Mesothelial cell of epicardium (in vitro differentiated cells): ENCODE results near the gene TCEANC. TPM values are rescaled to one million over a fixed set of nuclear protein-coding genes. Genes with fewer than 3 reads are reported as not detected.

Source experiments
- DNase-seq, 2 experiments: peaks; one replicate each; pipeline ENCODE4 v3.0.0; 2021; ENCODE audit warnings: low spot score in 2 of 2; ENCODE audit not compliant: unreplicated experiment in 2 of 2
- H3K27ac Mint-ChIP-seq: 2 replicates; pipeline ENCODE4 v1.8.0; 2021; ENCODE audit warnings: mixed read lengths
- H3K27me3 Mint-ChIP-seq: 2 replicates; pipeline ENCODE4 v1.8.0; 2021; ENCODE audit warnings: low read depth, mixed read lengths
- H3K36me3 Mint-ChIP-seq: 2 replicates; pipeline ENCODE4 v1.8.0; 2021; ENCODE audit warnings: mixed read lengths
- H3K4me1 Mint-ChIP-seq: 2 replicates; pipeline ENCODE4 v1.8.0; 2021; ENCODE audit warnings: mixed read lengths
- H3K4me3 Mint-ChIP-seq: 2 replicates; pipeline ENCODE4 v1.8.0; 2021; ENCODE audit warnings: mild to moderate bottlenecking, moderate library complexity, mixed read lengths
- H3K9me3 Mint-ChIP-seq: 2 replicates; pipeline ENCODE4 v1.8.0; 2021; ENCODE audit warnings: mixed read lengths
- total RNA-seq: library from RNA; stranded (reverse); gene quantifications from 3 replicates; pipeline ENCODE4 v1.2.1, GENCODE V29; 2021
- TF ChIP-seq, protein P1 (sequence below): fragments of 200-600 bp; sonication (generic); IDR thresholded peaks from one replicate; pipeline ENCODE4 v1.5.0; 2021; ENCODE audit warnings: antibody characterized with exemption; ENCODE audit not compliant: unreplicated experiment

The TCEANC gene
- total RNA-seq, 1 donor from 2014 or later: 3.8 TPM

- TF ChIP-seq, protein P1, sequence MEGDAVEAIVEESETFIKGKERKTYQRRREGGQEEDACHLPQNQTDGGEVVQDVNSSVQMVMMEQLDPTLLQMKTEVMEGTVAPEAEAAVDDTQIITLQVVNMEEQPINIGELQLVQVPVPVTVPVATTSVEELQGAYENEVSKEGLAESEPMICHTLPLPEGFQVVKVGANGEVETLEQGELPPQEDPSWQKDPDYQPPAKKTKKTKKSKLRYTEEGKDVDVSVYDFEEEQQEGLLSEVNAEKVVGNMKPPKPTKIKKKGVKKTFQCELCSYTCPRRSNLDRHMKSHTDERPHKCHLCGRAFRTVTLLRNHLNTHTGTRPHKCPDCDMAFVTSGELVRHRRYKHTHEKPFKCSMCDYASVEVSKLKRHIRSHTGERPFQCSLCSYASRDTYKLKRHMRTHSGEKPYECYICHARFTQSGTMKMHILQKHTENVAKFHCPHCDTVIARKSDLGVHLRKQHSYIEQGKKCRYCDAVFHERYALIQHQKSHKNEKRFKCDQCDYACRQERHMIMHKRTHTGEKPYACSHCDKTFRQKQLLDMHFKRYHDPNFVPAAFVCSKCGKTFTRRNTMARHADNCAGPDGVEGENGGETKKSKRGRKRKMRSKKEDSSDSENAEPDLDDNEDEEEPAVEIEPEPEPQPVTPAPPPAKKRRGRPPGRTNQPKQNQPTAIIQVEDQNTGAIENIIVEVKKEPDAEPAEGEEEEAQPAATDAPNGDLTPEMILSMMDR: no peak
- no peak overlapping the region for H3K27ac Mint-ChIP-seq
- H3K27me3 Mint-ChIP-seq: no peaks in the 10 kb centered on the region
- no peak overlapping the region for H3K4me3 Mint-ChIP-seq
- no peaks in the 10 kb centered on the region for H3K36me3 Mint-ChIP-seq
- peaks cover 19% of the 10 kb centered on the region for H3K4me1 Mint-ChIP-seq
- DNase-seq: no peak
- H3K9me3 Mint-ChIP-seq: peaks cover 28% of the 10 kb centered on the region
These were observed 32.3 kb downstream of the TCEANC start for GRCh38 chrX:13685126-13685763.

GRCh38 chrX:13687203-13687602 is 34.3 kb downstream of the TCEANC start:
- peaks cover 15% of the 10 kb centered on the region for H3K9me3 Mint-ChIP-seq
- DNase-seq: no peak
- peaks cover 28% of the 10 kb centered on the region for H3K4me1 Mint-ChIP-seq
- no peak overlapping the region for H3K4me3 Mint-ChIP-seq
- no peaks in the 10 kb centered on the region for H3K36me3 Mint-ChIP-seq
- H3K27ac Mint-ChIP-seq: no peak overlapping the region
- H3K27me3 Mint-ChIP-seq: no peaks in the 10 kb centered on the region
- TF ChIP-seq, protein P1: no peak

DNA sequence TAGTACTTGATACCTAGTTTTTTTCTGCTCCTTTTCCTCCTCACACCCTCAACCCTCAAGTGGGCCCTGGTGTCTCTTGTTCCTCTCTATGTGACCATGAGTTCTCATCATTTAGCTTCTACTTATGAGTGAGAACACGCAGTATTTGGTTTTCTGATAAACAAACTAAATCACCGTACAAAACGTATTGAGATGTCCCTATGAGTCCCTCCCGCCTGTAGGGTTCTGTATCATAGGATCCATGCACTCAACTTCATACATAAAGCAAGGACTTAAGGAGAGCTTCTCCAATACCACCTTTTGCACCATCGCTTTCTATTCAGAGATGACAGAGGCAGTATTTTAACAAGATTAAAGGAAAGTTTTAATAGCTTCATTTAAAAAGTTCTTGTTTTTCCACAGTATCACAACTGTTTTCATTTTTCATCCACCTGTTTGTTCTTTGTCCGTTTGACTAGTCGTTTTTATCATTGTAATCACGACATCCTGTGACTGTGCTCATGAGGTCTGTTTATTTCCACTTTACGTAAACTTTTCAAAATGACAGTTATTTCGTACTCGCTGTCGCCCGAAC is 35.5 kb downstream of the TCEANC start:
- Mint-ChIP-seq H3K4me1 (peaks cover 41% of the 10 kb centered on the region), H3K36me3 (no peaks in the 10 kb centered on the region), H3K4me3 (peak overlapping the region; percentile 87), H3K27ac (peak overlapping the region; percentile 92), H3K27me3 (no peaks in the 10 kb centered on the region), H3K9me3 (peaks cover 16% of the 10 kb centered on the region)
- DNase-seq: no peak
- TF ChIP-seq, protein P1: no peak

GRCh38 chrX:13688958-13689740 is 36.2 kb downstream of the TCEANC start, which contains the start of gene RAB9A:
RAB9A (plus strand) TSS chrX:13689128; CDS start chrX:13708747, 19,619 bp downstream.
- Mint-ChIP-seq H3K36me3 (no peaks in the 10 kb centered on the region), H3K27ac (peak within 1 kb of the TSS; percentile 92), H3K9me3 (peaks cover 13% of the 10 kb centered on the region), H3K27me3 (no peaks in the 10 kb centered on the region), H3K4me1 (peaks cover 46% of the 10 kb centered on the region), H3K4me3 (peak within 1 kb of the TSS; percentile 87)
- TF ChIP-seq, protein P1: no peak
- peak; percentile 67 to 90 for DNase-seq

- Mint-ChIP-seq H3K4me1 (peaks cover 47% of the 10 kb centered on the region), H3K4me3 (peak overlapping the region; percentile 87), H3K27ac (peak overlapping the region; percentile 84), H3K27me3 (no peaks in the 10 kb centered on the region), H3K36me3 (no peaks in the 10 kb centered on the region), H3K9me3 (peaks cover 12% of the 10 kb centered on the region)
- no peak for DNase-seq
- TF ChIP-seq, protein P1: no peak
These were observed 36.8 kb downstream of the TCEANC start for GRCh38 chrX:13689741-13690211.
